ENCODE data around the gene PON3.

The PON3 gene

DNA sequence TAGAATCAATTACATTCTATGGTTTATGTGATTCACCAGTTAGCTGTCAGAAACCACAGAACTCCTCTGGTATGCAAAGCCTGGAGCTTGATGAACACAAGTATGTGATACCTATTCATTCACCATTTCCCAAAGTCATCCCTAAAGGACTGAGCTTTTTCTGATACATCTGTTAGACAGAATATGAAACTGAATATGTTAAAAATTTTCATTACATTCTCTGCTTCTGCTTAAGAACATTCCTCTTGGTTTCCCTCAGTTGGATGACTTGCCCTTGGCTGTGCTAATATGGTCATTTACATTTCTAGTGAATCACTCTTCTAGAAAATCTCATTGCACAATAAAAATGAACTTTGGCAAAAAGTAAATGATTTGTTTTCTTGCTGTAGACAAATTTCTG, 61.1 kb downstream of the PON3 start:
- Histone ChIP-seq H3K23ac (ENCODE audit: low read depth, low read length, poor library complexity) (no peak overlapping the region), H4K8ac (ENCODE audit: low read depth, low read length) (no peak overlapping the region), H2BK5ac (ENCODE audit: low read length) (no peak overlapping the region), H3K9ac (ENCODE audit: low read depth, low read length, poor library complexity) (no peak overlapping the region), H3K4me3 (ENCODE audit: low read length in 2 of 2) (no peak overlapping the region), H3K4ac (ENCODE audit: low read length) (no peak overlapping the region), H4K91ac (ENCODE audit: low read depth, low read length, poor library complexity) (no peak overlapping the region), H3K4me2 (ENCODE audit: insufficient read depth, low read length, poor library complexity, severe bottlenecking) (no peak overlapping the region), H2AFZ (ENCODE audit: low read length) (no peak overlapping the region), H3K18ac (ENCODE audit: low read length) (no peak overlapping the region), H3K27ac (replicated peaks; ENCODE audit: low read length) (no peak overlapping the region), H2BK120ac (ENCODE audit: low read depth, low read length) (no peak overlapping the region), H3K14ac (ENCODE audit: low read length) (no peak overlapping the region), H3K27me3 (ENCODE audit: control insufficient read depth in 3 of 3, insufficient read depth in 3 of 3, low read depth in 1 of 3, low read length in 3 of 3) (no peaks in the 10 kb centered on the region), H3K79me1 (ENCODE audit: low read depth, low read length) (no peaks in the 10 kb centered on the region), H2BK15ac (ENCODE audit: low read length) (no peak overlapping the region), H2AK5ac (ENCODE audit: low read depth, low read length) (no peak overlapping the region), H3K9me3 (replicated peaks in 1 of 2; ENCODE audit: control insufficient read depth in 2 of 2, insufficient read depth in 1 of 2, low read depth in 1 of 2, low read length in 2 of 2) (no peaks in the 10 kb centered on the region), H3K4me1 (ENCODE audit: control insufficient read depth in 2 of 2, insufficient read depth in 1 of 2, low read depth in 1 of 2, low read length in 2 of 2) (peaks cover 0 to 3% of the 10 kb centered on the region in 2 donors), H3K36me3 (replicated peaks in 1 of 2; ENCODE audit: control insufficient read depth in 2 of 2, insufficient read depth in 2 of 2, low read length in 2 of 2) (no peaks in the 10 kb centered on the region), H2BK12ac (ENCODE audit: low read length) (no peak overlapping the region)
- no peak for DNase-seq (ENCODE audit: low spot score)

- Histone ChIP-seq H3K4me3 (ENCODE audit: low read length in 2 of 2) (no peak overlapping the region), H3K9ac (ENCODE audit: low read depth, low read length, poor library complexity) (no peak overlapping the region), H2AK5ac (ENCODE audit: low read depth, low read length) (no peak overlapping the region), H3K4me1 (ENCODE audit: control insufficient read depth in 2 of 2, insufficient read depth in 1 of 2, low read depth in 1 of 2, low read length in 2 of 2) (peaks cover 0 to 3% of the 10 kb centered on the region in 2 donors), H4K8ac (ENCODE audit: low read depth, low read length) (no peak overlapping the region), H3K27ac (replicated peaks; ENCODE audit: low read length) (no peak overlapping the region), H3K4ac (ENCODE audit: low read length) (no peak overlapping the region), H3K18ac (ENCODE audit: low read length) (no peak overlapping the region), H4K91ac (ENCODE audit: low read depth, low read length, poor library complexity) (no peak overlapping the region), H3K79me1 (ENCODE audit: low read depth, low read length) (no peaks in the 10 kb centered on the region), H3K23ac (ENCODE audit: low read depth, low read length, poor library complexity) (no peak overlapping the region), H3K4me2 (ENCODE audit: insufficient read depth, low read length, poor library complexity, severe bottlenecking) (no peak overlapping the region), H2AFZ (ENCODE audit: low read length) (no peak overlapping the region), H3K9me3 (replicated peaks in 1 of 2; ENCODE audit: control insufficient read depth in 2 of 2, insufficient read depth in 1 of 2, low read depth in 1 of 2, low read length in 2 of 2) (no peaks in the 10 kb centered on the region), H3K36me3 (replicated peaks in 1 of 2; ENCODE audit: control insufficient read depth in 2 of 2, insufficient read depth in 2 of 2, low read length in 2 of 2) (no peaks in the 10 kb centered on the region), H2BK15ac (ENCODE audit: low read length) (no peak overlapping the region), H2BK120ac (ENCODE audit: low read depth, low read length) (no peak overlapping the region), H2BK5ac (ENCODE audit: low read length) (no peak overlapping the region), H3K14ac (ENCODE audit: low read length) (no peak overlapping the region), H3K27me3 (ENCODE audit: control insufficient read depth in 3 of 3, insufficient read depth in 3 of 3, low read depth in 1 of 3, low read length in 3 of 3) (no peaks in the 10 kb centered on the region), H2BK12ac (ENCODE audit: low read length) (no peak overlapping the region)
- no peak for DNase-seq (ENCODE audit: low spot score)
Observed at GRCh38 chr7:95334447-95334846, 61.7 kb downstream of the PON3 start.

DNA sequence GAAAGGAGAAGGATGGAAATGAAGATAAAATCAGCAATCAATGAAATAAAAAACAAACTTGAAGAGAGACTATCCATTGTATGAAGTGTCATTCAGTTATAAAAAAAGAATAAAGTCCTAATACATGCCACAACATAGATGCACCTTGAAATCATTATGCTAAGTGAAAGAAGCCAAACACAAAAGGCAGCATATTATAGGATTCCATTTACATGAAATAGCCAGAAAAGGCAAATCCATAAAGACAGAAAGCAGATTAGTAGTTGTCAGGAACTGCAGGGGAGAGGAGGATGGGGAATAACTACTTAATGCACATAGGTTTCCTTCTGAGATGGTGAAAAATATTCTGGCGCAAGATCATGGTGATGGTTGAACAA, 65.2 kb downstream of the PON3 start:
- Histone ChIP-seq H3K4me3 (ENCODE audit: low read length in 2 of 2) (no peak overlapping the region), H3K27me3 (ENCODE audit: control insufficient read depth in 3 of 3, insufficient read depth in 3 of 3, low read depth in 1 of 3, low read length in 3 of 3) (no peaks in the 10 kb centered on the region), H2AK5ac (ENCODE audit: low read depth, low read length) (no peak overlapping the region), H3K4ac (ENCODE audit: low read length) (no peak overlapping the region), H3K79me1 (ENCODE audit: low read depth, low read length) (no peaks in the 10 kb centered on the region), H2AFZ (ENCODE audit: low read length) (peak overlapping the region; percentile 40), H3K4me1 (ENCODE audit: control insufficient read depth in 2 of 2, insufficient read depth in 1 of 2, low read depth in 1 of 2, low read length in 2 of 2) (peaks cover 0 to 3% of the 10 kb centered on the region in 2 donors), H2BK12ac (ENCODE audit: low read length) (no peak overlapping the region), H3K14ac (ENCODE audit: low read length) (no peak overlapping the region), H3K9ac (ENCODE audit: low read depth, low read length, poor library complexity) (no peak overlapping the region), H3K18ac (ENCODE audit: low read length) (no peak overlapping the region), H2BK120ac (ENCODE audit: low read depth, low read length) (no peak overlapping the region), H4K91ac (ENCODE audit: low read depth, low read length, poor library complexity) (no peak overlapping the region), H4K8ac (ENCODE audit: low read depth, low read length) (no peak overlapping the region), H3K9me3 (replicated peaks in 1 of 2; ENCODE audit: control insufficient read depth in 2 of 2, insufficient read depth in 1 of 2, low read depth in 1 of 2, low read length in 2 of 2) (peaks cover 0 to 3% of the 10 kb centered on the region in 2 donors), H2BK5ac (ENCODE audit: low read length) (no peak overlapping the region), H3K36me3 (replicated peaks in 1 of 2; ENCODE audit: control insufficient read depth in 2 of 2, insufficient read depth in 2 of 2, low read length in 2 of 2) (no peaks in the 10 kb centered on the region), H3K4me2 (ENCODE audit: insufficient read depth, low read length, poor library complexity, severe bottlenecking) (no peak overlapping the region), H2BK15ac (ENCODE audit: low read length) (no peak overlapping the region), H3K23ac (ENCODE audit: low read depth, low read length, poor library complexity) (no peak overlapping the region), H3K27ac (replicated peaks; ENCODE audit: low read length) (no peak overlapping the region)
- no peak for DNase-seq (ENCODE audit: low spot score)
- no CpG with 5 or more reads among the region's 1 CpG for WGBS, 2 donors (ENCODE audit: extremely low coverage in 2 of 2, insufficient read length in 2 of 2, insufficient replicate concordance in 1 of 2)

DNA sequence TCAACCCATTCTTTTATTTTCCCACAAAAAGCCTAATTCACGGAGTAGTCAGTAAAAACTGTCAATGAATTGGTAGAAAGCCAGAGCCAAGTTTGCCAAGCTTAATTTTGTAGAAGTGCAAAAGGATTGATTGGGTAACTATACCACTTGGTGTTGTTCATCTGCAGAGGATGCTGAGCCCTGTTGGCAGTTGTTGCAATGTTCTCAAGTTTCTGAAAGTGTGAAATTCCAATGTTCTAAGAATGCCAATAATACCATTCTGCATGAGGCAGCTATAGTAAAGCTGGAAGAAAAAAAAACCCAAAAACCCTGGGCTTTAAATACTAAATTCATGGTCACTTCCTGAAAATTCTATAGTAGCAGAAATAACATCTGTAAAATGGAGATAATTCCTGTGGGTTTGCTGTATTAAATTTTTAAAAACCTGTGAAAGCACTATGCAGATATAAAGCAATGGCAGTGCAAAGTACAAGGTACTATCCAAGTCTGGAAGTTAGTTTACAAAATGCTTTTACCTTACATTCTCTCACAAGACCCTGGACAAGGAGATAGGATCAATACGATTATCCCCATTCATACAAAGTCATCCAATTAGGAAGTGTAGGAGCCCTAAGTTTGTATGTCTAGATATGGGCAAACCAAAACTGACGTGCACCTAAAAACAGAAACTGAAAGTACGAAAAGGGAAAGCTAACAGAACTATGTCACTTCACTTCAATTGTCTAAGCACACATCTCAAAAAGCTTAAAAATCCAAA, 65.8 kb downstream of the PON3 start:
- no peak overlapping the region for H3K4me3 ChIP-seq (ENCODE audit: low read length in 2 of 2)
- H3K79me1 ChIP-seq (ENCODE audit: low read depth, low read length) = no peaks in the 10 kb centered on the region
- H4K91ac ChIP-seq (ENCODE audit: low read depth, low read length, poor library complexity) = no peak overlapping the region
- no CpG with 5 or more reads among the region's 4 CpGs for WGBS, 2 donors (ENCODE audit: extremely low coverage in 2 of 2, insufficient read length in 2 of 2, insufficient replicate concordance in 1 of 2)
- H2BK15ac ChIP-seq (ENCODE audit: low read length) = no peak overlapping the region
- no peak for DNase-seq (ENCODE audit: low spot score)
- H2AFZ ChIP-seq (ENCODE audit: low read length) = peak overlapping the region; percentile 40
- no peak overlapping the region for H2AK5ac ChIP-seq (ENCODE audit: low read depth, low read length)
- no peak overlapping the region for H3K4me2 ChIP-seq (ENCODE audit: insufficient read depth, low read length, poor library complexity, severe bottlenecking)
- H3K27ac ChIP-seq (replicated peaks; ENCODE audit: low read length) = no peak overlapping the region
- no peaks in the 10 kb centered on the region for H3K27me3 ChIP-seq (ENCODE audit: control insufficient read depth in 3 of 3, insufficient read depth in 3 of 3, low read depth in 1 of 3, low read length in 3 of 3)
- H2BK120ac ChIP-seq (ENCODE audit: low read depth, low read length) = no peak overlapping the region
- H3K9me3 ChIP-seq (replicated peaks in 1 of 2; ENCODE audit: control insufficient read depth in 2 of 2, insufficient read depth in 1 of 2, low read depth in 1 of 2, low read length in 2 of 2) = peaks cover 0 to 3% of the 10 kb centered on the region in 2 donors
- H2BK5ac ChIP-seq (ENCODE audit: low read length) = no peak overlapping the region
- H3K4ac ChIP-seq (ENCODE audit: low read length) = no peak overlapping the region
- no peak overlapping the region for H3K23ac ChIP-seq (ENCODE audit: low read depth, low read length, poor library complexity)
- no peak overlapping the region for H2BK12ac ChIP-seq (ENCODE audit: low read length)
- no peak overlapping the region for H3K9ac ChIP-seq (ENCODE audit: low read depth, low read length, poor library complexity)
- H3K18ac ChIP-seq (ENCODE audit: low read length) = no peak overlapping the region
- H3K4me1 ChIP-seq (ENCODE audit: control insufficient read depth in 2 of 2, insufficient read depth in 1 of 2, low read depth in 1 of 2, low read length in 2 of 2) = peaks cover 0 to 3% of the 10 kb centered on the region in 2 donors
- H3K36me3 ChIP-seq (replicated peaks in 1 of 2; ENCODE audit: control insufficient read depth in 2 of 2, insufficient read depth in 2 of 2, low read length in 2 of 2) = no peaks in the 10 kb centered on the region
- no peak overlapping the region for H4K8ac ChIP-seq (ENCODE audit: low read depth, low read length)
- H3K14ac ChIP-seq (ENCODE audit: low read length) = no peak overlapping the region

Measured in neuronal stem cell (in vitro differentiated cells).